Measurements from ENCODE around the gene BORCS6. TPM values are rescaled to one million over a fixed set of nuclear protein-coding genes. Genes with fewer than 3 reads are reported as not detected.

The BORCS6 gene
- total and polyA plus RNA-seq, 4 donors = 4.1 to 6.8 (median 5.7) TPM

DNA sequence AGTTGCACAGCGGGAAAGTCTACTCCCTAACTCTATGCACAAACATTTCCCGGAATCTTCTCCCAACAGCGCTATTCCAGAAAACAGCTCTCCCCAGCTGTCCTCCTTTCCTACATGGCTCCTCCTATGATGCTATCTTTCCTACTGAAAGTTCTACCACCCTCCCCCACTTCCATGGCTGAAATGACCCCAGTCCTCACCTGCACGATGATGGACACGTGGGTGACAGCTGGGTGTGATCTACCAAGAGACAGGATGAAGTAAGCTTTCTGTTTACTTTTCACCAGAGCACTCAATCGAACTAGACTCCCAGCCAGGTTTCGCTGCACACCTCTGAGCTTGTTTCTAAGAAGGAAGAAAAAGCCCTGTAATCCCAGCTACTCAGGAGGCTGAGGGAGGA, 47.2 kb upstream of the BORCS6 start (continued):
- TF ChIP-seq HNF4A (conservative IDR thresholded peaks at IDR 0.05) (peak; percentile 76 to 87), EGR1 (IDR thresholded peaks at IDR 0.05; ENCODE audit: low read depth in 2 of 2) (peak; percentile 85 to 94), RAD21 (IDR thresholded peaks at IDR 0.05) (peak in 1 of 2 donors; percentile 65), NR2F2 (IDR thresholded peaks at IDR 0.05) (peak; percentile 22), JUND (IDR thresholded peaks at IDR 0.05) (peak; percentile 98 to 99), SP1 (IDR thresholded peaks at IDR 0.05) (peak; percentile 82), TAF1 (conservative IDR thresholded peaks at IDR 0.05) (no peak), GABPA (IDR thresholded peaks at IDR 0.05 in 1 of 2, conservative IDR thresholded peaks at IDR 0.05 in 1 of 2) (peak in 1 of 2 donors; percentile 69), FOXA2 (IDR thresholded peaks at IDR 0.05) (peak; percentile 93)
- TF ChIP-seq, protein P1, sequence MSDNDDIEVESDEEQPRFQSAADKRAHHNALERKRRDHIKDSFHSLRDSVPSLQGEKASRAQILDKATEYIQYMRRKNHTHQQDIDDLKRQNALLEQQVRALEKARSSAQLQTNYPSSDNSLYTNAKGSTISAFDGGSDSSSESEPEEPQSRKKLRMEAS (IDR thresholded peaks at IDR 0.05) = peak; percentile 93

GRCh38 chr17:8235676-8236075, 45.7 kb upstream of the BORCS6 start:
- 97% methylated on average over 7 of the region's 7 CpGs for WGBS

More at GRCh38 chr17:8235676-8236075, 45.7 kb upstream of the BORCS6 start:
- no peak for DNase-seq (ENCODE audit: low spot score)
- H3K36me3 ChIP-seq (ENCODE audit: control insufficient read depth in 4 of 4, insufficient read depth in 3 of 4, low read depth in 1 of 4, low read length in 3 of 4) = peaks cover 12 to 66% (median 43%) of the 10 kb centered on the region in 4 donors
- H3K4me1 ChIP-seq (ENCODE audit: control insufficient read depth in 4 of 4, insufficient read depth in 4 of 4, low read length in 3 of 4) = peaks cover 0 to 14% (median 11%) of the 10 kb centered on the region in 4 donors
- no peak overlapping the region for H3K9ac ChIP-seq (ENCODE audit: low read depth in 1 of 2, low read length in 2 of 2)
- no peak overlapping the region for H3K27ac ChIP-seq (ENCODE audit: low read depth in 1 of 2, low read length in 2 of 2)
- no peak for TF ChIP-seq RAD21 (IDR thresholded peaks at IDR 0.05)
- TF ChIP-seq, protein P2, sequence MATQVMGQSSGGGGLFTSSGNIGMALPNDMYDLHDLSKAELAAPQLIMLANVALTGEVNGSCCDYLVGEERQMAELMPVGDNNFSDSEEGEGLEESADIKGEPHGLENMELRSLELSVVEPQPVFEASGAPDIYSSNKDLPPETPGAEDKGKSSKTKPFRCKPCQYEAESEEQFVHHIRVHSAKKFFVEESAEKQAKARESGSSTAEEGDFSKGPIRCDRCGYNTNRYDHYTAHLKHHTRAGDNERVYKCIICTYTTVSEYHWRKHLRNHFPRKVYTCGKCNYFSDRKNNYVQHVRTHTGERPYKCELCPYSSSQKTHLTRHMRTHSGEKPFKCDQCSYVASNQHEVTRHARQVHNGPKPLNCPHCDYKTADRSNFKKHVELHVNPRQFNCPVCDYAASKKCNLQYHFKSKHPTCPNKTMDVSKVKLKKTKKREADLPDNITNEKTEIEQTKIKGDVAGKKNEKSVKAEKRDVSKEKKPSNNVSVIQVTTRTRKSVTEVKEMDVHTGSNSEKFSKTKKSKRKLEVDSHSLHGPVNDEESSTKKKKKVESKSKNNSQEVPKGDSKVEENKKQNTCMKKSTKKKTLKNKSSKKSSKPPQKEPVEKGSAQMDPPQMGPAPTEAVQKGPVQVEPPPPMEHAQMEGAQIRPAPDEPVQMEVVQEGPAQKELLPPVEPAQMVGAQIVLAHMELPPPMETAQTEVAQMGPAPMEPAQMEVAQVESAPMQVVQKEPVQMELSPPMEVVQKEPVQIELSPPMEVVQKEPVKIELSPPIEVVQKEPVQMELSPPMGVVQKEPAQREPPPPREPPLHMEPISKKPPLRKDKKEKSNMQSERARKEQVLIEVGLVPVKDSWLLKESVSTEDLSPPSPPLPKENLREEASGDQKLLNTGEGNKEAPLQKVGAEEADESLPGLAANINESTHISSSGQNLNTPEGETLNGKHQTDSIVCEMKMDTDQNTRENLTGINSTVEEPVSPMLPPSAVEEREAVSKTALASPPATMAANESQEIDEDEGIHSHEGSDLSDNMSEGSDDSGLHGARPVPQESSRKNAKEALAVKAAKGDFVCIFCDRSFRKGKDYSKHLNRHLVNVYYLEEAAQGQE (IDR thresholded peaks at IDR 0.05) = no peak
- TF ChIP-seq RXRA (IDR thresholded peaks at IDR 0.05) = no peak
- no peak for TF ChIP-seq JUND (IDR thresholded peaks at IDR 0.05)
- no peak for TF ChIP-seq TAF1 (conservative IDR thresholded peaks at IDR 0.05)
- no peak for TF ChIP-seq HNF4A (conservative IDR thresholded peaks at IDR 0.05)
- TF ChIP-seq FOXA2 (IDR thresholded peaks at IDR 0.05) = no peak
- no peak for TF ChIP-seq FOXA1 (IDR thresholded peaks at IDR 0.05)
- TF ChIP-seq GABPA (IDR thresholded peaks at IDR 0.05 in 1 of 2, conservative IDR thresholded peaks at IDR 0.05 in 1 of 2) = no peak
- no peak for TF ChIP-seq ZBTB33 (IDR thresholded peaks at IDR 0.05)
- TF ChIP-seq YY1 (IDR thresholded peaks at IDR 0.05) = no peak
- TF ChIP-seq NR2F2 (IDR thresholded peaks at IDR 0.05) = no peak
- no peak for TF ChIP-seq CTCF (IDR thresholded peaks at IDR 0.05; ENCODE audit: low read depth, low read length, missing input control)
- no peak for TF ChIP-seq HNF4G (IDR thresholded peaks at IDR 0.05)
- TF ChIP-seq, protein P1 (IDR thresholded peaks at IDR 0.05) = no peak
- no peak for TF ChIP-seq SP1 (IDR thresholded peaks at IDR 0.05)
- no peaks in the 10 kb centered on the region for H3K27me3 ChIP-seq (ENCODE audit: control insufficient read depth in 4 of 4, insufficient read depth in 4 of 4, low read length in 3 of 4)
- no peaks in the 10 kb centered on the region for H3K9me3 ChIP-seq (ENCODE audit: control insufficient read depth in 4 of 4, low read length in 3 of 4)
- H3K4me3 ChIP-seq (ENCODE audit: low read depth in 1 of 3, low read length in 3 of 3) = no peak overlapping the region

Measured in liver (tissue), 9 donors.